Measurements from ENCODE around the gene SHLD2.
"Not testable (repeated sequence)": the region's sequence is repeated elsewhere in the genome, so short reads cannot be mapped to it uniquely, and the experiment has no call there.

DNA sequence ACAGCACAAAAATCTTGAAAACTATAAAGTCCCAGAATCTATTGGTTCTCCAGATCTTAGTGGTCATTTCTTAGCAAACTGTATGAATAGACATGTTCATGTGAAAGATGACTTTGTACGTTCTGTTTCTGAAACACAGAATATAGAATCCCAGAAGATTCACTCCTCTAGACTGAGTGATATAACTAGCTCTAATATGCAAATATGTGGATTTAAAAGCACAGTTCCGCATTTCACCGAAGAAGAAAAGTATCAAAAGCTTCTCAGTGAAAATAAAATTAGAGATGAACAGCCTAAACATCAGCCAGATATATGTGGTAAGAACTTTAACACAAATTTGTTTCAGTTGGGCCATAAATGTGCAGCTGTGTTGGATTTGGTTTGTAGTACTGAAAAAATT lies 56.5 kb downstream of the SHLD2 start:
- TF ChIP-seq, protein P1, sequence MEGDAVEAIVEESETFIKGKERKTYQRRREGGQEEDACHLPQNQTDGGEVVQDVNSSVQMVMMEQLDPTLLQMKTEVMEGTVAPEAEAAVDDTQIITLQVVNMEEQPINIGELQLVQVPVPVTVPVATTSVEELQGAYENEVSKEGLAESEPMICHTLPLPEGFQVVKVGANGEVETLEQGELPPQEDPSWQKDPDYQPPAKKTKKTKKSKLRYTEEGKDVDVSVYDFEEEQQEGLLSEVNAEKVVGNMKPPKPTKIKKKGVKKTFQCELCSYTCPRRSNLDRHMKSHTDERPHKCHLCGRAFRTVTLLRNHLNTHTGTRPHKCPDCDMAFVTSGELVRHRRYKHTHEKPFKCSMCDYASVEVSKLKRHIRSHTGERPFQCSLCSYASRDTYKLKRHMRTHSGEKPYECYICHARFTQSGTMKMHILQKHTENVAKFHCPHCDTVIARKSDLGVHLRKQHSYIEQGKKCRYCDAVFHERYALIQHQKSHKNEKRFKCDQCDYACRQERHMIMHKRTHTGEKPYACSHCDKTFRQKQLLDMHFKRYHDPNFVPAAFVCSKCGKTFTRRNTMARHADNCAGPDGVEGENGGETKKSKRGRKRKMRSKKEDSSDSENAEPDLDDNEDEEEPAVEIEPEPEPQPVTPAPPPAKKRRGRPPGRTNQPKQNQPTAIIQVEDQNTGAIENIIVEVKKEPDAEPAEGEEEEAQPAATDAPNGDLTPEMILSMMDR (IDR thresholded peaks at IDR 0.05): not testable (repeated sequence)
- not testable (repeated sequence) for TF ChIP-seq ZFX (IDR thresholded peaks at IDR 0.05; ENCODE audit: borderline replicate concordance)
